ENCODE measurements around the gene ZNF775.

Gene ZNF775

GRCh38 chr7:150405584-150406311 lies 26.6 kb downstream of the ZNF775 start:
- DNase-seq (ENCODE audit: low read depth), result peak; percentile 51
- no peak for TF ChIP-seq CTCF (conservative IDR thresholded peaks at IDR 0.05; ENCODE audit: low read depth, low read length)
- peak overlapping the region; percentile 75 for H3K4me3 ChIP-seq (ENCODE audit: low read depth, low read length)

GRCh38 chr7:150406312-150406566 lies 27.1 kb downstream of the ZNF775 start:
- H3K4me3 ChIP-seq (ENCODE audit: low read depth, low read length), result peak overlapping the region; percentile 75
- no peak for DNase-seq (ENCODE audit: low read depth)
- no peak for TF ChIP-seq CTCF (conservative IDR thresholded peaks at IDR 0.05; ENCODE audit: low read depth, low read length)

GRCh38 chr7:150406567-150407421 lies 27.7 kb downstream of the ZNF775 start:
- no peak for TF ChIP-seq CTCF (conservative IDR thresholded peaks at IDR 0.05; ENCODE audit: low read depth, low read length)
- peak overlapping the region; percentile 75 for H3K4me3 ChIP-seq (ENCODE audit: low read depth, low read length)

GRCh38 chr7:150407588-150408392 lies 28.7 kb downstream of the ZNF775 start:
- DNase-seq (ENCODE audit: low read depth), result no peak
- H3K4me3 ChIP-seq (ENCODE audit: low read depth, low read length), result no peak overlapping the region
- no peak for TF ChIP-seq CTCF (conservative IDR thresholded peaks at IDR 0.05; ENCODE audit: low read depth, low read length)

More at GRCh38 chr7:150406567-150407421, 27.7 kb downstream of the ZNF775 start:
- peak; percentile 47 for DNase-seq (ENCODE audit: low read depth)

- TF ChIP-seq CTCF (conservative IDR thresholded peaks at IDR 0.05; ENCODE audit: low read depth, low read length), result no peak
- DNase-seq (ENCODE audit: low read depth), result no peak
- no peak overlapping the region for H3K4me3 ChIP-seq (ENCODE audit: low read depth, low read length)
Observed at GRCh38 chr7:150408393-150409299, 29.5 kb downstream of the ZNF775 start.

Measured in choroid plexus epithelial cell (primary cell).